GM19351 (cell line): ENCODE results near the gene NYNRIN.
A peak's percentile ranks its signal among the peaks of the same experiment; 100 is the strongest.

Experiments used
- ATAC-seq: cut with Tn5 transposase; IDR thresholded peaks from one replicate; pipeline ENCODE4 v1.9.1; 2021; ENCODE audit warnings: mild to moderate bottlenecking, moderate library complexity; ENCODE audit not compliant: unreplicated experiment

Gene NYNRIN

GRCh38 chr14:24390701-24391468, 7.9 kb upstream of the NYNRIN start:
- no peak for ATAC-seq

DNA sequence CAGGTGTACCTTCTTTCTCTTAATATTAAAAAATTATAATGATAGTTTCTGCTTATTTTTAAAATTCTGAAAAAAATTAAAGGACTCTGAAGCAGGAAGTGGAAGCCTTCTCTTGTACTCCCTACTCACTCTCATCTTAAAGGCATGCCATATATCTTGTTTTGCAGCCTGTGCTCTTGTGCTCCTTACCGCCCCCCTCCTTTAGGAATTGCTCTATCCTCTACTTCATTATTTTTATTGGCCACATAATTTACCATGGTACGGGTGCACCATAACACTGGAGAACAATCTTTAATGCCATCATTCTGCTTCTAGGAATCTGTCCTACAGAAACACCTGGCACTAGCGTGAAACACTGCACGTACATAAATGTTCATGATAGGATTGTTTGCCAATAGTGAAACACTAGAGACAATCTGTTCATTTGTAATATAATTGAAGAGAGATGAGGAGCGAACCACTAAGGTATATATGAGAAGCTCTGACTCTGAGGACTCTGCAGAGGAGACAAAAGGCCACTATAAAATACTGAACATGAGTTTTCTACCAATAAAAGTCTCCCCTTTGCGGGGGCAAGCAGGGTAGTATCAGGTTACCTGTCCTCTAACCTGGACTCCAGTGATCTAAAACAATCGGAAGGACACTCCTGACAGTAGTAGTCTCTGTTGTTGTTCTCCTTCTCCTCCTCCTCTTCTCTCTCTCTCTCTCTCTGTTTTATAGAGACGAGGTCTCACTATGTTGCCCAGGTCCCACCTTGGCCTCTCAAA, 6.3 kb upstream of the NYNRIN start:
- no peak for ATAC-seq

DNA sequence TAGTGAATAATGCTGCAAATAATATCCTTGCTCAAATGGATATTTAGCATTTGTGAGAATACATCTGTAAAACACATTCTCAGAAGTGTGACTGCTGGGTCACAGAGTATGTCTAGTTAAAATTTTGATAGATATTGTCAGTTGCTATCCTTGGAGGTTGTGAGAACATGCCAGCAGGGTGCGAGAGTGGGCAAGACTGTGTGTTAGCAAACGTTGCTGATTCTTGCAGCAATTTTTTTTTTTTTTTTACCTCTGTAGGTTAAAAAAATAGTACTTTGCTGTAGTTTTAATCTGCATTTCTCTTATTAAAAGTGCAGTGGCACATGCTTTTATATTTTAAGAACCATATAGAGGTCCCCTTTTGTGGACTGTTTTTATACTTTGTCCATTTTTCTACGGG, 4.5 kb upstream of the NYNRIN start:
- ATAC-seq, result no peak

DNA sequence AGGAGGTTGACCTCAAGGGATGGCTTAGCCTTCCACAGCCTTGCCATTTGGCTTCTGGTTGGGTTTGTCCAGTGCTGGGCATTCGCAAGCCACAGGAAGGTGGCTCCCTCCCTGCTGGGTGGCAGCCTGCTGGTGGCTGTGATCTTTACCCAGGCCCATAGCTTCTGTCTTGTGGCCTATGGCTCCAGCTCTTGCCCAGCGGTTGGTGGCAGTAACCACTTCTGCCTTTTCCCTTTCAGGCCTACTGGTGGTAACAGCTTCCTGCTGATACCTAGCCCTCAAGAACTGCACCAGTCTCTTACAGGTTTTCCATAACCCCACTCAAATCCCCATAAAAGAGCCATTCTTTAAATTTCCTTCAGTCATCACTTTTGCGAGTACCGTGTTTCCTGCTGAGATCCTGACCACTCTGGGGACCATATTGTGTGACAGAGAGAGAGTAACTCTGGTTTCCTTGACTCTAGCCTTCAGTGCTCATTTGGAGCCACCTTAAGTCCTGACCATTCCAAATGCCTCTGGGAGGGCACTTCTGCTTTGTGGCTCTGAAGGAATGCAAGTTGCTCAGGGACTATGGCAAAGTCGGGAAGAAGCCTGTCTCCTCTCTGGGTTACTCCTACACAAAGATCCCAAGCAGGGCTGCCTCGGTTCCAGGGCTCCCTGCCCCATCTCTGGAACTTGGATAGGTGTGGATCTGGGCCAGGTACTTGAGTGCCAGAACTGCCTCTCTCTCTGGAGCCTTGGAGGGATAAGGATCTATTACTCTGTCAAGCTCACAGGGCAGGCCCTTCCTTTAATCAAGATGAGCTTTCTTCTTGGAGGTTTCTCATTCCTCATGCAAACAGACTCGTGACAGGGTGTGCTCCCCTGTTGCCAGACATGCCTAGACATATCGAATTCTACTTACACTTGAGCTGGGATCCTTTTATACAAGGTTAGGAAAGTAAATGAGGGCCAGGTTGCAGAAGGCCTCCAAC, 2.9 kb upstream of the NYNRIN start:
- ATAC-seq, result no peak

- no peak for ATAC-seq
Observed at GRCh38 chr14:24397639-24398292, 1.0 kb upstream of the NYNRIN start.

- no peak for ATAC-seq
Observed at GRCh38 chr14:24398293-24398652, 530 bp upstream of the NYNRIN start.

DNA sequence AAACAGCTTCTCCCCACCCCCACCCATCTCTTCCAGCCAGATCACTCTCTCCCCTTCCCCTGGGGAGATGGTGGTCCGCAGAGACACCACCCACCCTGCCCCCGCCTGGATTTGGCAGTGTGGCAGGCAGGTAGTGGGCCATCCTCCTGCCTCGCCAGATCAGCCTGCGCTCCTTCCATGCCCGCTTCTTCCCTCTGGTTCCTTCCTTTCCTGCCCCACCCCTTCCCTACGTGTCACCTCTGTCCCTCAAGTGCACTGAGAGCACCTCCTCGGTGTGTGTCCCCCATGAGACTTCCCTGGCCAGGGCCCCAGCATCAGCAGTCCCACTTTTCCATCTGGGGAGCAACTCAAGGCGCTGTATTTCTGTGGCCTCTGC, 632 bp downstream of the NYNRIN start:
- ATAC-seq, result no peak

DNA sequence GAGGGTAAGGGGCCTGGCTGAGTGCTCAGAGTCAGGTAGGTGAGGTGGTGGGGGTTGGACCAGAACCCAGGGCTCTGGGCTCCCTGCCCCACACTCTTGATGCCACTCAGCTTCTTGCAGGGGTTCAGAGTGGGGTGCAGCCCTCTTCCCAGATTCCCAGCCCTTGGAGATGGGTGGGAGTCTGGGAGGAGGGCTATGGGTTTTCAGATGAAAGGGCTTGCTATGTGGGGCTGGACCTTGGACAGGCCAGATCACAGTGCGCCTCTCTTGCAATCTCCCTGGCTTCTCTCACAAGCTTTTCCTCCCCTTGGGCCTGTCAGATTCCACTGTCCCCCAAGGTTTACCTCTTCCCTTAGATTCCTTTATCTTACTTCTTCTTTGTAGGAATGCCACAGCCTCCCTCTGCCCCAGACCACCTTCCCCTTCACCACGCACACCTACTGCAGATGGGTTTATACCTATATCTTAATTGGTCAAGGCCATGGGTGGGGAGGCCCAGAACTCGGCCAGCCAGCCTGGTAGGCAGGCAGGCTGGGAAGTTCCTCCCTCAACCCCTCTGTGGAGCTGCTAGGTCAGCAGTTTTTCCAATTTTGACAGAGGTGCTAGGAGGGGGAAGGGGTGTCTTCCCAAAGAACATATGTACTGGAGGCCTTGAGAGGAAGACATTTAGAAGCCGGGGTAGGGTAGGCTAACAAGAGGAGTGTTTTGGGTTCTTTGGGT, 1.4 kb downstream of the NYNRIN start:
- ATAC-seq, result no peak

GRCh38 chr14:24401810-24402702, 3.3 kb downstream of the NYNRIN start:
- ATAC-seq, result no peak

DNA sequence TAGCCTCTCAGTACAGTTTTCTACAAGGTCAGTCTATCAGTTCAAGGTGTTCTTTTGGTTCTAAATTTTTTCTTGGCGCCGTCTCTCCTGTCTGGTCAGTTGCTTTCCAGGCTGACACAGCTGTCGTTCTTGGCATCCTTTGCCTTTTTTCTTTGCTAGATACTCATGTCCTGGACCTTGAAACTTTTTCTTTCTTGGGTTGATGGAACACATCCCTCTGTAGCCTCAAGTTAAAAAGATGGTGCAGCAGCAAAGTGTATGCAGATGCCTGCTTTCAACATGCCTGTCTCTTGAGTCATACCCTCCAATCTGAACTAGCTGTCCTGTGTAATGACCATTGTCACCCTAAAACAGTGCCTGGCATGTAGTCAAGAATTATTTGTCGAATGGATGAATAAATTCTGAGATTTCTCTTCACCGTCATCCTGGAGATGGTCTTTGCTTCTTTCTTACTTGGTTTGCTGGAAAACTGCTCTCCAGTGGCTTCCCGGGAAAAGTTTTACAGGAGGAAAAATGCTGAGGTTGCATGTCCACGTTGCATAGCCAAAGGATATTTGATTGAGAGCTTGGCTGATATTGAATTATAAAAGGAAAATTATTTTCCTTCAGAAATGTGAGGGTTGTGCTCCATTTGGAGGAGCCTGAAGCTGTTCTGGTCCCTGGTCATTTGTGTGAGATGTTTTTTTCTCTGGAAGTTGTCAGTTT, 4.6 kb downstream of the NYNRIN start:
- ATAC-seq, result no peak

GRCh38 chr14:24404814-24405213, 6.0 kb downstream of the NYNRIN start:
- no peak for ATAC-seq

GRCh38 chr14:24406416-24406815, 7.6 kb downstream of the NYNRIN start:
- ATAC-seq, result no peak

- no peak for ATAC-seq
Observed at GRCh38 chr14:24407608-24408325, 9.0 kb downstream of the NYNRIN start.

- no peak for ATAC-seq
Observed at GRCh38 chr14:24408764-24409163, 10.0 kb downstream of the NYNRIN start.

GRCh38 chr14:24409192-24409591, 10.4 kb downstream of the NYNRIN start:
- no peak for ATAC-seq

DNA sequence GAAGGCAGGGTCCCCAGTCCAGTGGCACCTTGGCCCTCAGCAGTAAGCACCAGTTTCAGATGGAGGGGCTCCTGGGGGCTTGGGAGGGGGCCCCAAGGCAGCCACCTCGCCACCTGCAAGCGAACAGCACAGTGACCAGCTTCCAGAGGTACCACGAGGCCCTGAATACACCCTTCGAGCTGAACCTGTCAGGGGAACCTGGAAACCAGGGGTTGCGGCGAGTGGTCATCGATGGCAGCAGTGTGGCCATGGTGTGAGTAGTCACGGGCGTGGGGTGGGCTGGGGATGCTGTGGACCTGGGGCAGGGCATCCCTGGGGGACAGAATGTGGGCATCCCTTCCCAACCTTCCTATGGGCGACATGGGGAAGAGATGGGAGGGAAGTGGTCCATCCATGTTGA, 11.2 kb downstream of the NYNRIN start:
- ATAC-seq, result no peak

DNA sequence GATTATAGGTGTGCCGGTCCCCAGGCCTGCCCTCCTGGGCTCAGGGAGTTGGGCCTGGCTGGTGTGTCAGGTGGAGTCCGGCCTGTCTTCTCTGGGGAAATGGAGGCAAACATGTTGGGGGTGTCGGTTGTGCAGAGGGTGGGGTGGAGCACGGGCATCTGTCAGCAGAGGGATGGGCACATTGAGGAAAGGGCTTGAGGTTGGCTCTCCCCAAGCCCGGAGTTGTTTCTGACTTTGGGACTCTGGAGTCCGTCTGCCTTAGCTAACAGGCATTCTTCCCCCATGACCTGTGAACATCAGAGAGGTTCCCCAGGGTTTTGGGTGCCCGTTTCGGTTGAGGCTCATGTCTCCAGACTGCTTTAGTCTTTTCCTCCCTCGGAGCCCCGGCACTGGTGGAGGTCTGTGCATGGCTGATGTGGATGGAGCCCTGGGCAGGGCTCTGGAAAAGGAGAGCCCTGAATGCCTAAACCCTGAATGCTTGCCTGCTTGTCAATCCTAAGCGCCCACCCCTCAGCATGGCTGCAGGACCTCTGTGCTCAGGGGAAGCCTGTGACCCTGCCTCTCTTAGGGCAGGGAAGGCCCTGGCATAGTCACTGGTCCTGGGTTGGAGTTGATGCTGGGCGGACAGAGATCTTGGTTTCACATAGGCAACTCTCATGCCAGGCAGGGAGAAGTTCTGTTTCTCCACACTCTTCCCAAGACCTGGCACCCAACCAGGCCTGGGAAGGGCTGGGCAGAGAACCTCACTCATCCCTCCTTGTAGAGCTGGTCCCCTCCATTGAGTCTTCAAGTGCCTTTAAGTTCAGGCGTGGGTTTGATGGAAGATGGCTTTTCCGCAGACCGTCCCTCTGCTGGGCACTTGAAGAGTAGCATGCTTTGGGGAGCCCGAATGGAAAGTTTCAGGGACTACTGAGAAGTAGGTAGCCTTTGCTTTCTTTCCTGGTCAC, 12.9 kb downstream of the NYNRIN start:
- peak; percentile 83 for ATAC-seq
